ENCODE measurements around the gene HECW1.

HECW1 gene

DNA sequence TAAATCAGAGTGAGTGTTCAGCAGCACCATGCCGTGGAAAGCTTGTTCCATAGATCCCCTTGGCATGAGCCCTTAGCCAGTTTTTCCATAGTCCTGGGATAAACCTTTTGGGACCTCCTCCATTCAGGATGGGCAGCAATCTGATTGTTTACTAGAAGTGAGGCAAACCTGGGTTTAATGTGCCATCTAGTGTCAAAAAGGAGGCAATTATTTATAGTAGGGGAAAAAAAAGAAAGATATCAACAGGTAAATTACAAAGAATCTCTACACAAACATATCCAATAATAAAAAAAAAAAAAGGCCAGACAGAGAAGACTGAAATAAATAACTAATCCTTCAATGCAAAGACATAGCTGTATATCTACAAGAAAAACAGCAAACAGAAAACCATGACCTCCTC lies 241.5 kb downstream of the HECW1 start:
- Histone ChIP-seq H3K9ac (ENCODE audit: low read length) (no peak overlapping the region), H3K36me3 (ENCODE audit: insufficient read depth, low read length) (no peaks in the 10 kb centered on the region), H3K27ac (ENCODE audit: low read depth, low read length) (no peak overlapping the region), H3K9me3 (ENCODE audit: low read length) (no peaks in the 10 kb centered on the region), H3K27me3 (ENCODE audit: control insufficient read depth in 1 of 2, insufficient read depth in 2 of 2, low read length in 2 of 2) (no peaks in the 10 kb centered on the region), H3K4me1 (ENCODE audit: insufficient read depth, low read length) (no peaks in the 10 kb centered on the region), H3K4me3 (ENCODE audit: low read depth in 1 of 2, low read length in 2 of 2) (no peak overlapping the region)

DNA sequence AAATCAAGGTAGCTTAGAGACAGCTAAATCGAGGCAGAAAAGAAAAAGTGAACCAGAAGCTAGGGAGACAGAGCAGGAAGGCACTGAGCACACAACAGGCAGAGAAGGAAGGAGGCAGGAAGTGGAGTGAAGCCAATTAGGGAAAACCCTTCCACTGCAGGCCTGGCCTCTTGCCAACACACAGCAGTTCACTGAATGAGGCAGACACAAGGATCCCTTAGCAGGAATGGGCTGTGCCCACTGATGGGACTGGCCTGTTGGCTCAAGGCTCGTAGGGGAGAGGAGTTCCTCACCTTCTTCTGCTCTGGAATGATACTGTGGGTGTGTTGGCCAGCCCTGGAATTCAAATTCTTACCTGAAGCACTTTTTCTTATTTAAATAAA lies 250.2 kb downstream of the HECW1 start:
- Histone ChIP-seq H3K9ac (ENCODE audit: low read length) (no peak overlapping the region), H3K9me3 (ENCODE audit: low read length) (no peaks in the 10 kb centered on the region), H3K4me1 (ENCODE audit: insufficient read depth, low read length) (no peaks in the 10 kb centered on the region), H3K27ac (ENCODE audit: low read depth, low read length) (no peak overlapping the region), H3K36me3 (ENCODE audit: insufficient read depth, low read length) (no peaks in the 10 kb centered on the region), H3K4me3 (ENCODE audit: low read depth in 1 of 2, low read length in 2 of 2) (no peak overlapping the region), H3K27me3 (ENCODE audit: control insufficient read depth in 1 of 2, insufficient read depth in 2 of 2, low read length in 2 of 2) (no peaks in the 10 kb centered on the region)

DNA sequence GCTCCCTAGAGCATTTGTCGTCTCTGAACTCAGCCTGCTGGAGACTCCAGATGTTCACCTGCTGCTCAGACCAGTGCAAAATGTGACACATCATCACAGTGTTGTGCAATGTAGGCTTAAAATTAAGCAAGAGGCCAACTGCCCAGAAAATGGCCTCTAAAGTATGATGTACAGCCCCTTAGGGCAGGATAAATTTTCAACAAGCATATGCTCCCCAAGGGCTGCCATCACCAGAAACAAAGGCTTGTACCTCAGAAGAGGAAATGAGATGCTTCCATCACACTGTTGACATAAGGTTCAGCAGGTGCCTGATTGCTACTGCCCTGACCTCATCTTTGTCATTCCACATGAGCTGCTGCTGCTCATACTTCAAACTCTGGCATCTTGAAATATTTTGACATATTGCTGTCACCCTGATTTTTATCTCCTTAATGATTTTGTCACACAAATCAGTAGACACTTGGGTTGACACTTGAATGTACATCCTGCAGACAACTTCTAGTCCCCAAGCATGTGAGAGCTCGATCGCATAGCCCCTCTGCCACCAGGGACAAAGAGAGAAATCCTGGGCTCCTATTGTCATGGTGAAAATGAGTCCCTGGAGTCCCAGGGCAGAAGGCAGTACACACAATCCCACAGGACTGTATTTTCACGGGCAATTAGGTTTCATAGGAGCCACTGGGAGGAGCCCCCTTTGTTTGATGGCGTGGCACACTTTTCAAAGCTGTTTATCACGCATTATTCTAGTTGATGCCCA lies 250.8 kb downstream of the HECW1 start:
- H3K27ac ChIP-seq (ENCODE audit: low read depth, low read length), result no peak overlapping the region
- no peak overlapping the region for H3K4me3 ChIP-seq (ENCODE audit: low read depth in 1 of 2, low read length in 2 of 2)
- H3K9me3 ChIP-seq (ENCODE audit: low read length), result no peaks in the 10 kb centered on the region
- no peaks in the 10 kb centered on the region for H3K27me3 ChIP-seq (ENCODE audit: control insufficient read depth in 1 of 2, insufficient read depth in 2 of 2, low read length in 2 of 2)
- H3K36me3 ChIP-seq (ENCODE audit: insufficient read depth, low read length), result no peaks in the 10 kb centered on the region
- no peaks in the 10 kb centered on the region for H3K4me1 ChIP-seq (ENCODE audit: insufficient read depth, low read length)
- no peak overlapping the region for H3K9ac ChIP-seq (ENCODE audit: low read length)

DNA sequence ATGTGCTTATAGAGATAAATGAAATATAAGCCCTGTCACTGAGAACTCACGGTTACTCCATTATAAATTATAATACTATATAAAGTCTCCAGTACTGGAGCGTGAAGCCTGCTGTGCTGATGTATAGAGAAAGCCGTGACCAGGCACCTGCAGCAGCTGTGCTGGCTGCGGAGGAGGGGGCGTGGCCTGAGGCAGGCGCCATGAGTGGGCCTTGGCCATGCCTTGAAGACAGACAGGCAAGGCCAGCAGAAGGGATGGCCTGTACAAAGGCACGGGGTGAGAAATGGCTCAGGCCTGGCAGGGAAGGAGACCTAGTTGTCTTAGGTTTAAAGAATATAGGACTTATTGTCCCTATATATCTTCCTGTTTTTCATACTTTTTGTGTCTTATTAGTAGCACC lies 251.9 kb downstream of the HECW1 start:
- no peak overlapping the region for H3K27ac ChIP-seq (ENCODE audit: low read depth, low read length)
- H3K36me3 ChIP-seq (ENCODE audit: insufficient read depth, low read length), result no peaks in the 10 kb centered on the region
- H3K4me1 ChIP-seq (ENCODE audit: insufficient read depth, low read length), result no peaks in the 10 kb centered on the region
- H3K9ac ChIP-seq (ENCODE audit: low read length), result no peak overlapping the region
- no peaks in the 10 kb centered on the region for H3K9me3 ChIP-seq (ENCODE audit: low read length)
- H3K27me3 ChIP-seq (ENCODE audit: control insufficient read depth in 1 of 2, insufficient read depth in 2 of 2, low read length in 2 of 2), result no peaks in the 10 kb centered on the region
- no peak overlapping the region for H3K4me3 ChIP-seq (ENCODE audit: low read depth in 1 of 2, low read length in 2 of 2)

DNA sequence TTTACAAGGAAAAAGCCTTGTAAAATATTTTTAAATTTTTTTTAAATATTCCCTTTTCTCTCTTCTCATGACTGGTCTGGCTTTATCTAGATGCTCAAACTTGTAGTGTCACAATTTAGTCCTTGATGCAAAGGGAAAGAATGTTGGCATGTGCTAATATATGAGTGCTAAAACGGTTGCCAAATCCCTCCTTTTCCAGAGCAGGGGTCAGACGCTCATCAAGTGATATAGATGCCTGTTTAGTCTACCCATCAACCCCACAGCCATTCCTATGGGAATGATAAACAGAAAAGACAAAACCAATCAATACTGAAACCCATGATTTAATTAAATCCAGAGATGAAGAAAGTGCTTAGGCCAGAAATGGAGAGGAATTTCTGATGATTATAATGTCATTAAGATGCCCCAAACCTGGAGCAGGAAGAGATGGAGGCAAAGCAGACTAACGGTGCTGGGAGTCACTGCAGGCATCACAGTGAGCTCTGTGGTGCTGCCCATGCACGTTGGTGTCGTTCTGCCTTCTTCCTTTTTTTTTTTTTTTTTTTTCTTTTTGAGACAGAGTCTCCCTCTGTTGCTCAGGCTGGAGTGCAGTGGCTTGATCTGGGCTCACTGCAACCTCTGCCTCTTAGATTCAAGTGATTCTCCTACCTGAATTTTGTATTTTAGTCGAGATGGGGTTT lies 260.4 kb downstream of the HECW1 start:
- Histone ChIP-seq H3K4me3 (ENCODE audit: low read depth in 1 of 2, low read length in 2 of 2) (no peak overlapping the region), H3K27ac (ENCODE audit: low read depth, low read length) (no peak overlapping the region), H3K4me1 (ENCODE audit: insufficient read depth, low read length) (no peaks in the 10 kb centered on the region), H3K9ac (ENCODE audit: low read length) (no peak overlapping the region), H3K27me3 (ENCODE audit: control insufficient read depth in 1 of 2, insufficient read depth in 2 of 2, low read length in 2 of 2) (no peaks in the 10 kb centered on the region), H3K36me3 (ENCODE audit: insufficient read depth, low read length) (no peaks in the 10 kb centered on the region), H3K9me3 (ENCODE audit: low read length) (no peaks in the 10 kb centered on the region)

DNA sequence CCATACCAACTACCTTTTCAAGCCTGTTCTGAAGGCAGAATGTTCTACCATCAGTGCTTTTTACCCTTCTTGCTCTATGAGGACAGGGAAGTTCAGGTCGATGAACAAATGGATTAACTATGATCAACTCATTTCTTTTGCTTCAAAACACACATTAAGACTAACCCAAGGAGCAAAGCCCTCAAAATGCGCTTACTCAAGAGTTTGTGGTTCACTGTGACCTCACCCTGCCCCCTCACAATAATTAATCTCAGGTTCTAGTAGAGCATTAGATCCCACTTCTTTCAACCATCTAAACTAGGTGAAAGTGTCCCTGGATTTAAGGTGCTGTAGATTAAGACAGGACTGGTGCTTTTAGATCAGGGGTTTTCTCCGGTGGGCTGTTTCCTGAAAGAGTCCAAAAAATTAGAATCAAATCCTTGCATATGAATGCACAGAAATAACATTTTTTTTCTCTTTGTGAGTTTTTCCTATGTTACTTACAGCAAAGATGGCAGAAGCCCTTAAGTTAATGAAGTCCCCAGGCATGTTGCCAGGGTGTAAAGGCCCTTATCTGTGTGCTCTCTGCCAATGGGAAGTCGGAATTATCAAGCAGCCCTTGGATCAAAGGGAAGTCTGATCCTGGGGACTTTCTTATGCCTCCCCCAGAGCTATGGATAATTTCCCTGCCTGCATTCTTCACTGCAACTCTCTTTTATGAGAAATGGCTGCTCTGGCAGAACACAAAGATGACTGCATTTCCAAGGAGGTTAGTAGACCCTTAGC lies 264.9 kb downstream of the HECW1 start:
- Histone ChIP-seq H3K36me3 (ENCODE audit: insufficient read depth, low read length) (no peaks in the 10 kb centered on the region), H3K9me3 (ENCODE audit: low read length) (no peaks in the 10 kb centered on the region), H3K4me3 (ENCODE audit: low read depth in 1 of 2, low read length in 2 of 2) (no peak overlapping the region), H3K9ac (ENCODE audit: low read length) (no peak overlapping the region), H3K27ac (ENCODE audit: low read depth, low read length) (no peak overlapping the region), H3K27me3 (ENCODE audit: control insufficient read depth in 1 of 2, insufficient read depth in 2 of 2, low read length in 2 of 2) (no peaks in the 10 kb centered on the region), H3K4me1 (ENCODE audit: insufficient read depth, low read length) (no peaks in the 10 kb centered on the region)

DNA sequence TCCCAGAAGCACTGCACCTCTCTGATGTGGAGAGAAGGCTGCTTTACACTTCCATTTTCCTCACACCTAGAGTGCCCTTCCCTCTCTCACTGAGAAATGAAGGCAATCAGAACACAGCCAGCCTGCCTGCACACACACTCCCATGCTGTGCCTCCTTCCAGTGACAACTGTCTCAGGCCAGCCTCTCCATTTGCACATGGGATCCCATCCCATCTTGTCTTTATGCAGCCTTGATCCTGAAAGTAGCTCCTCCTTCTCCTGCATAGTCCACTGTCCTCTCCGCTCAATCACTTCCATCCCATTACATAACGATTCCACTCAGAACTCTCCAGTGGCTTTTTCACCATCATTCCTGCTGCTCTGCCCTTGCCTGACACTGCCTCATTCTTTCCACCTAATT lies 266.8 kb downstream of the HECW1 start:
- Histone ChIP-seq H3K4me3 (ENCODE audit: low read depth in 1 of 2, low read length in 2 of 2) (no peak overlapping the region), H3K27me3 (ENCODE audit: control insufficient read depth in 1 of 2, insufficient read depth in 2 of 2, low read length in 2 of 2) (no peaks in the 10 kb centered on the region), H3K4me1 (ENCODE audit: insufficient read depth, low read length) (no peaks in the 10 kb centered on the region), H3K9me3 (ENCODE audit: low read length) (no peaks in the 10 kb centered on the region), H3K9ac (ENCODE audit: low read length) (no peak overlapping the region), H3K27ac (ENCODE audit: low read depth, low read length) (no peak overlapping the region), H3K36me3 (ENCODE audit: insufficient read depth, low read length) (no peaks in the 10 kb centered on the region)

DNA sequence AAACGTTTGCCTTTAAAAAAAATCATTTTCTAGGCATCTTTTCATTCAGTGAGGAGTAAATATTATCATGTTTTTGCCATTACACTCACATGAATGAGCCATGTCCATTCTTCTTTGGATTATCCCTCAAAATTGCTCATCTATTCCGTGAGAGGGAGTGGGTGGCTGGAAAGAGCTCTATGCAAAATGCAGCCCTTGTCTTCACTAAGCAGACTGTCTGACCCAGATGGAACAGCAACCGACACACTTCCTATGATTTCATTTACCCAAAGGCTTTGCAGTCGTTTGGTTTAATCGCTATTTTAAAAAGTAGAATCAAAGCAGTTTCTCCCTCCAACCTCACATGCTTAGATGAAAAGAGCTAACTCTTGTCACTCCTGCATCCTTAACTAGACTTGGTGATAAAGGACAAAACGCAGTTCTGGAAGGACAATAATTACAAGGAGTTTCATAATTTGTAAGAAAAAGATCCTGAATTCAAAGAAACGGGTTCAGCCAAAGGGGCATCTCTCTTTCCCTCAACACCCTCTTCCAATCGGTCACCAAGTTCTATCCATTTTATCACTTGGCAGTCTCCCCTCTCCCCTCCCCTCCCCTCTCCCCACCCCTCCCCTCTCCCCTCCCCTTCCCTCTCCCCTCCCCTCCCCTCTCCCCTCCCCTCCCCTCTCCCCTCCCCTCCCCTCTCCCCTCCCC lies 272.3 kb downstream of the HECW1 start:
- H3K27ac ChIP-seq (ENCODE audit: low read depth, low read length), result no peak overlapping the region
- H3K9me3 ChIP-seq (ENCODE audit: low read length), result no peaks in the 10 kb centered on the region
- no peaks in the 10 kb centered on the region for H3K4me1 ChIP-seq (ENCODE audit: insufficient read depth, low read length)
- H3K9ac ChIP-seq (ENCODE audit: low read length), result no peak overlapping the region
- no peaks in the 10 kb centered on the region for H3K27me3 ChIP-seq (ENCODE audit: control insufficient read depth in 1 of 2, insufficient read depth in 2 of 2, low read length in 2 of 2)
- no peaks in the 10 kb centered on the region for H3K36me3 ChIP-seq (ENCODE audit: insufficient read depth, low read length)
- no peak overlapping the region for H3K4me3 ChIP-seq (ENCODE audit: low read depth in 1 of 2, low read length in 2 of 2)

DNA sequence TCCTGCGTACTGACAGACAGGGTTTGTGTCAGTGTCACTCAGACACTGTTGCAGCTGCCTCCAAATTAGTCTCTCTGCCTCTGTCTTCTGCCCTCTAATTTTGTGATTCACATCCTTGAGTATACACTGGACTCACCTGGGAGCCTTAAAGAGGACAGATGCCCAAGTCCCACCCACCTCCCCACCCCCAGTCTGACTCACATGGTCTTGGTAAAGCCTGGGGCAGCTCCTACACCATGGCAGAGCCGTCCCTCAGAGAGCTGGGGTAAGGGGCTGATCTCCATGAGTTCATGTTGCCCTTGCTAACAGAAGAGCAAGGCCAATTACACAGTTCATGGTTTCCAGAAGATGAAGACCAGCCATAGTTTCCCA lies 272.8 kb downstream of the HECW1 start:
- Histone ChIP-seq H3K4me1 (ENCODE audit: insufficient read depth, low read length) (no peaks in the 10 kb centered on the region), H3K9me3 (ENCODE audit: low read length) (no peaks in the 10 kb centered on the region), H3K4me3 (ENCODE audit: low read depth in 1 of 2, low read length in 2 of 2) (no peak overlapping the region), H3K27me3 (ENCODE audit: control insufficient read depth in 1 of 2, insufficient read depth in 2 of 2, low read length in 2 of 2) (no peaks in the 10 kb centered on the region), H3K9ac (ENCODE audit: low read length) (no peak overlapping the region), H3K36me3 (ENCODE audit: insufficient read depth, low read length) (no peaks in the 10 kb centered on the region), H3K27ac (ENCODE audit: low read depth, low read length) (no peak overlapping the region)

DNA sequence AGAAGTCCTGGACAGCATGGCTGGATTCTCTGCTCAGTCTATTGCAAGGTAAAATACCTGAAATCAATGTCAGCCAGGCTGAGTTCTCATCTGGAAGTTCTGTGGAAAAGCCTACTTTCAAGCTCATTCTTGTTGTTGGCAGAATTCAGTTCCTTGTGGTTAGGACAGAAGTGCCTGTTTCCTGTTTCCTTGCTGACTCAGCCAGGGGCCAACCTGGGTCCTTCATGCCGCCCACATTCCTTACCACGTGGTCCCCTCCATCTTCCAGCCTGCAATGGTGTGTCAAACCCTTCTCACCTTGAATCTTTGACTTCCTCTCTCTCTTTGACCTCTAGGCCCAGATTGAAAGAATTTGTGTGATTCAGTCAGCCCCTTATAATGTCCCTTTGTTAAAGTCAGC lies 273.4 kb downstream of the HECW1 start:
- no peaks in the 10 kb centered on the region for H3K27me3 ChIP-seq (ENCODE audit: control insufficient read depth in 1 of 2, insufficient read depth in 2 of 2, low read length in 2 of 2)
- no peaks in the 10 kb centered on the region for H3K36me3 ChIP-seq (ENCODE audit: insufficient read depth, low read length)
- H3K27ac ChIP-seq (ENCODE audit: low read depth, low read length), result no peak overlapping the region
- no peak overlapping the region for H3K4me3 ChIP-seq (ENCODE audit: low read depth in 1 of 2, low read length in 2 of 2)
- no peak overlapping the region for H3K9ac ChIP-seq (ENCODE audit: low read length)
- H3K4me1 ChIP-seq (ENCODE audit: insufficient read depth, low read length), result no peaks in the 10 kb centered on the region
- H3K9me3 ChIP-seq (ENCODE audit: low read length), result no peaks in the 10 kb centered on the region

DNA sequence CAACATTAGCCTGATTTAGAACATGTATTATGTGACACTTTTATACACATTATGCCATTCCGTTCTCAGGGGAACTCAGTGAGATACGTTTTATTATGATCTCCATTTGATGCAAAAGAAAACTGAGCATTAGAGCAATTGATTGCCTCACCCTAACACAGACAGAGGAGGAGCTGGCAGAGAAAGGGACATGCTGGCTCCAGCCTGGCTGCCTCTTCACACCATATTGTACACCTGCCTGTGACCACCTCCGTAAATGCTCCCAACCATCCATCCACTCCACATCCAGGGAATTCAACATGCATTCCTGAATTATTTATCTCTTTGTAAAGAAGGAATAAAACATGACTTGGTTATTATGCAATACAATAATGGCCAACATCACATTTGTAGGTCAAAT lies 275.5 kb downstream of the HECW1 start:
- Histone ChIP-seq H3K4me1 (ENCODE audit: insufficient read depth, low read length) (no peaks in the 10 kb centered on the region), H3K4me3 (ENCODE audit: low read depth in 1 of 2, low read length in 2 of 2) (no peak overlapping the region), H3K36me3 (ENCODE audit: insufficient read depth, low read length) (no peaks in the 10 kb centered on the region), H3K27me3 (ENCODE audit: control insufficient read depth in 1 of 2, insufficient read depth in 2 of 2, low read length in 2 of 2) (no peaks in the 10 kb centered on the region), H3K9me3 (ENCODE audit: low read length) (no peaks in the 10 kb centered on the region), H3K9ac (ENCODE audit: low read length) (no peak overlapping the region), H3K27ac (ENCODE audit: low read depth, low read length) (no peak overlapping the region)
